Skeletal muscle cell (primary cell): ENCODE results near the gene SDC4.

Experiments
- DNase-seq: peaks from one replicate; pipeline ENCODE4 v3.0.0-alpha.2; 2010; ENCODE audit warnings: low read depth
- H3K4me3 ChIP-seq: 2 replicates; pipeline ENCODE4 v1.5.1; 2011; ENCODE audit warnings: low read depth, mild to moderate bottlenecking, control low read depth, low read length, moderate library complexity

SDC4 gene

DNA sequence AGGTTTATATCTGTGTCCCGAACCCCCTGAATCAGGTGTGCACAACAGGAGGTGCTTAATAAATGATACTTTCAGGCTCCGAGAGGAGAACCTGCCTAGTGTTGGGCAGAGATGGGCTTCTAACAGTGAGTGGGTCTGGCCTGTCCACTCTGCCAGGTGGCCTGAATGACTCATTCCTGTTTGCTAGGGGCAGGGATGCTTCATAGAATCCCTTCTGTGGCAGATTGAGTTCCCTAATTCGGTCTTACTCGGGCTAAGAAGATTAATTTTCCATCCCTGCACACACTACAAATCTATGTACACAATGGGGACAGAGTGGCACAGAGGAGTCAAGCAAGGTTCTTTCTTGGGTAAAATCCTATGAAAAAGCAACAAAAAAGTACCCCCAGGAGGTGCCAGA is 19.8 kb downstream of the SDC4 start:
- no peak for DNase-seq
- H3K4me3 ChIP-seq, result no peak overlapping the region

DNA sequence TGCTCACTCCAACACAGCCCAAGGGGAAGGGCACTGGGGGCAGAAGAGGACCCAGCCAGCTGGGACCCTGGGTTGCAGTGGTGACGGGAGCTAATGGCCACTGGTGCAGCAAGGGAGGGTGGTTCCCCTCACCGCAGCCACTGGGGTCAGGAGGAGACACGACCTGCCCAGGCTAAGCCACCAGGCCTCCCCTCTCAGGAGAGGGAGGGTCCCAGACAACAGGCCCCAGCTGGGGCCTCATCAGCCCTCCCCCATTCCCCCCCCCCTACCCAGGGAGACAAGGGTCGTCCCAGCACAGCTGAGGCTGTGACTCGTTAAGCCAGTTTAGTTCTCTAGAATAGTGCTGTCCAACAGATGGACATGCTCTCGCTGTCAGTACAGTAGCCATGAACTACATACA is 22.9 kb downstream of the SDC4 start:
- DNase-seq, result no peak
- H3K4me3 ChIP-seq, result no peak overlapping the region

DNA sequence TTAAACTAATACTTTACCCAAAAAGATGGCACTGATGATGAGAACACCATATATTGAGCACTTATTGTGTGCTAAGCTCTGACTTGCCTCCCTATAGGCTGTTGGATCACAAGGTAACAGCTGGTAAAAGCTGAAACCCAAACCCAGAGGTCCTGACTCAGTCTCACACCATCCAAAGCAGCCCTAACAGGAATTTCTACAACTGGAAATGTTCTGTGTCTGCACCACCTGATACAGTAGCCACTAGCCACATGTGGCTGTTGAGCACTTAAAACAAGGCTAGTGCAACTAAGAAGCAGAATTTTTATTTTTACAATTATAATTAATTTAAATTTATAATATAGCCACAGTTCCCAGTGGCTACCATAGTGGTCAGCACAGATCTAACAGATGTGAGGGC is 24.5 kb downstream of the SDC4 start:
- no peak overlapping the region for H3K4me3 ChIP-seq
- no peak for DNase-seq

DNA sequence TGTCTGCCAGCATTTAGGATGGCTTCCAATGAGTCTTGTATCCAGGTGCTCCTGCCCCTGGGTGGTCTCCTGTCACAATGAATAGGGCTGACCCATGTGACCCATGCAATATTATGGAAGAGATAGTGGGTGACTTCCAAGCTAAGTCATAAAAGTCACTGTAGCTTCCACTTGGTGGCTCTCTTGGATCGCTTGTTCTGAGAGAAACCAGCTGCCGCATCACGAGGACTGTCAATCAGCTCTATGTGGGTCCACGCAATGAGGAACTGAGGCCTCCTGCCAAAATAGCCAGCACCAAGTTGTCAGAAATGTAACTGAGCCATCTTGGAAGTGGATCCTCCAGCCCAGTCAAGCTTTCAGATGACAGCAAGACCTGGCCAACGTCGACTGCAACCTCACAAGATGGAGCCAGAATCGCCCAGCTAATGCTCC is 25.3 kb downstream of the SDC4 start:
- no peak overlapping the region for H3K4me3 ChIP-seq
- DNase-seq, result no peak

DNA sequence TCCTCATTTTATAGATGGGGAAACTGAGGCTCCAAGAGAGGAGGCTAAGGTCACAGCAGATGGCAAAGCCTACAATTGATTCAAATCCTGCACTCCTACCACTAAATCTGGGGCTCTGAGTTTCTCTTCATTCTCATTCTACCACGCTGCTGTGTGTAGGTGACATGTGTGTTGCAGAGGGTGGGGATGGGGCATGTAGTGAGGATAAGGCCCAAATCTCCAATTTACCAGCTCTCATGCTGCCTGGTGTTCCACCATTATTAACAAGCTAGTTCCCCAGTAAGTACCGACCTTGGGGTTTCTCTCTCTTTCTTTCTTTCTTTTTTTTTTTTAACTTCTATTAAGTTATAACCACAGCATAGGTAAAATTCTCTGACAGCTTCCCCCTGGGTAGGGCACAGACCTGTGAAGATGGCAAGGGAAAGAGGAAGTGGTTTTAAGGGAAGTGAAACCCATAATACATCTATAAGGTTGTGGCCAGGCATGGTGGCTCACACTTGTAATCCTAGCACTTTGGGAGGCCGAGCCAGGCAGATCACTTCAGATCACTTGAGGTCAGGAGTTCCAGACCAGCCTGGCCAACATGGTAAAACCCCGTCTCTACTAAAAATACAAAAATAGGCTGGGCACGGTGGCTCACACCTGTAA is 27.2 kb downstream of the SDC4 start:
- no peak overlapping the region for H3K4me3 ChIP-seq
- DNase-seq, result no peak

DNA sequence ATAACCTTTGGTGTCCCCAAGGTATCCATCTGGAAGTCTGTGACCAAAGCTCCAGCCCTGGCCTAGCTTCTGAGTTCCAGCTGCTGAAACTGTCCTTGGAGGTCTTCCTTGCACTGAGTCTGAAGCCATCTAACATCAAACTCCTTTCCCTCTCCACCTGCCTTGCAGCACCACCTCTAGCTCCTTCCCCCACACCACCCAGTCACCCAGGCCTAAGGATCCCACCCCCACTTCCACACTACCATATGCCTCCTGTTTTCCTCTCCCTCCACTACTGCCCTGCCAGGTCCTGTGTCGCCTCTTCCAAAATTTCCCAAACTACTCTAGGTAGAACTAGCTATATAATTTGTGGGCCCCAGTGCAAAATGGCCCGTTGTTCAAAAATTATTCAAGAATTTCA is 29.3 kb downstream of the SDC4 start:
- DNase-seq, result no peak
- no peak overlapping the region for H3K4me3 ChIP-seq

DNA sequence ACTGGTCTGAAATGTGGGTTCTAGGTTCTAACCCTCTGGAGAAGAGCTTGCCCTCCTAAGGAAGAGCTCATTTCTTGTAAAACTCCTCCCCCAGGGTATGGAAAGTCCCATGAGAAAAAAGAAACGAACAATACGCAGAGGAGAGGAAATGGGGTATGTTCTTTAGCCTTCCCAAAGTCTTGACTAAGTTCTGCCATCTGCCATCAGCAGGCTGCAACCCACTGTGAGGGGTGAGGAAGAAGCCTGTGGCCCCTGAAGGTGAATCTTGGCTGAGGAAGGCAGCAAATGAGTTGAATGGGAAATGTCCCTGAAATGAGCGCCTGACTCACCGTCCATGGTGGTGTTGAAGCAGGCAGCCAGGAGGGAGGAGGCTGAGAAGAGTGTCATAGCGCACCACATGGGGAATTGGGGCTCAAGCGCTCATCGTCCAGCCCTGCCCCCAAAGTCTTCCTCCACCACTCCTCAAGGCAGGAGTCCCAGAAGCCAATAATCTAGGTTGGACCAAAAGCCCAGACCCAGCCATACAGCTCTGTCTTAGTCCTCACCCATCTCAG is 29.8 kb downstream of the SDC4 start:
- H3K4me3 ChIP-seq, result no peak overlapping the region

DNA sequence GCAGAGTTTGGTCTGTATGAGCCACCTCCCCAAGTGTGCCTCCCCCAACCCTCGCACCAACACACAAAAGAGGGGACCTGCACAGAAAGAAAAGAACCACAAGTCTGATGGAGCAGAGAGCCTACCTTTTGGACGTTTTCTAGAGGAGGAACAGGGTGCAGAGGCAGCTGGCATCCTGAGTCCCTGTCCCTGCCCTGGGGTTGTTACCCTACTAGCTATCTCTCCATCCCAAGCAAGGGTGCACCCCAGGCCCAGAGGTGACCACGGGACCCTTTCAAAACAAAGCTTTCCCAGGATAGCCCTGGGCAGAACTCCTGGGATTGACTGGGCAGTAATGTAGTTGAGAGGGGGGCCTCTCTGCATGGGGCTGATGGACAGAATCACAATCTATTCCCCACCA is 30.4 kb downstream of the SDC4 start:
- no peak overlapping the region for H3K4me3 ChIP-seq
- no peak for DNase-seq

More for the DNA sequence above, 29.8 kb downstream of the SDC4 start:
- DNase-seq, result no peak

DNA sequence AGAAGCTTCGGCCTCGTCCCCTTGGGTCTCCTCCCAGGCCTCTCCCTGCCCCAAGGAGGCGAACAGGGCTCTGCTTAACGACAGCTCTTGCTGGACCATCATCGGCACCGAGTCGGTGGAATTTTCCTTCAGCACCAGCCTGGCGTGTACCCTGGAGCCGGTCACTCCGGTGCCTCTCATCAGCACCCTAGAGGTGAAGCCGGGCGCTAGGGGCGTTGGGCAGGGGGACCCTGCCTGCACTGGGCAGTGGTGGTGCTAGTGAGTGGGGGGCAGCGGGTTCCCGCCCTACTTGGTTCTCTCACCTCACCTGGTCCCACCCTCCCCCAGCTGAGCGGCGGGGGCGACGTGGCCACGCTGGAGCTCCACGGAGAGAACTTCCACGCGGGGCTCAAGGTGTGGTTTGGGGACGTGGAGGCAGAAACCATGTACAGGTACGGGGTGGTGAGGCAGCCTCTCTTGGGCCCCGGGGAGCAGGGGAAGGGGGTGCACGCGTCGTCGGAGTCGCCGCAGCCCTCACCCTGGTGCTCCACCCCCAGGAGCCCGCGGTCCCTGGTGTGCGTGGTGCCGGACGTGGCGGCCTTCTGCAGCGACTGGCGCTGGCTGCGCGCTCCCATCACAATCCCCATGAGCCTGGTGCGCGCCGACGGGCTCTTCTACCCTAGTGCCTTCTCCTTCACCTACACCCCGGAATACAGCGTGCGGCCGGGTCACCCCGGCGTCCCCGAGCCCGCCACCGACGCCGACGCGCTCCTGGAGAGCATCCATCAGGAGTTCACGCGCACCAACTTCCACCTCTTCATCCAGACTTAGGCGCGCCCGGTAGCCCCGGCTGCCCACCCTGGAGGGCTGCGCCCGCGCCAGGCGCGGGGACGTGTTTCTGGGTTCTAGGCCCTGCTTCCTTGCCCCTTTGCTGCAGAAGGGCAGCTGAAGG is 31.8 kb downstream of the SDC4 start:
- no peak for DNase-seq
- H3K4me3 ChIP-seq, result no peak overlapping the region

DNA sequence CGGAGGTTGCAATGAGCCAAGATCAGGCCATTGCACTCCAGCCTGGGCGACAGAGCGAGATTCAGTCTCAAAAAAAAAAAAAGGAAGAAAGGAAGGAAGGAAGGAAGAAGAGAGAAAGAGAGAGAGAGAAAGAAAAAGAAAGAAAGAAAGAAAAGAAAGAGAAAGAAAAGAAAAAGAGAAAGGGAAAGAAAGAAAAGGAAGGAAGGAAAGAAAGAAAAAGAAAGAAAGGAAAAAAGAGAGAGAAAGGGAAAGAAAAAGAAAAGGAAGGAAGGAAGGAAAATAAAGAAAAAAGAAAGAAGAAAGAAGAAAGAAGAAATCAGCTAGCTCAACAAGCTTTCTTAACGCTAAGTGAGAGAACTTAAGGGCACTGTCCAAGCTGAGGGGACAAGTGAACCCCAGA is 32.6 kb downstream of the SDC4 start:
- no peak for DNase-seq
- no peak overlapping the region for H3K4me3 ChIP-seq

DNA sequence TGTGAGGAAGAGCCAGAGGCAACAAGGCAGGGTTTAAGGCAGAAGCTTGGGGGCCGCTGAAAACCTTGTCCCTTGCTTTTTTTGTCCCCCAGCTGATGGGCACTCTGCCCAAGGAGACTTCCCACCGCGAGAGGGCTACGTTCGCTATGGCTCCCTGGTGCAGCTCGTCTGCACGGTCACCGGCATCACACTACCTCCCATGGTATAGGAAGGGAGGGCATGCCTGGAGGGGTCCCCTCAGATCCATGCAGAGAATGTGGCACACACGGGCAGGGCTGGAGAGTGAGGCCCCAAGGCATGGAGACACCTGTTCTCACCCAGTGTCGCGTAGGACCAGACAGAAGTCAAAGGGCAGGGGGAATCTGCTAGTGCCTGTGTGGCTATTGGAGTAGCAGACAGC is 34.3 kb downstream of the SDC4 start:
- no peak overlapping the region for H3K4me3 ChIP-seq
- DNase-seq, result no peak

DNA sequence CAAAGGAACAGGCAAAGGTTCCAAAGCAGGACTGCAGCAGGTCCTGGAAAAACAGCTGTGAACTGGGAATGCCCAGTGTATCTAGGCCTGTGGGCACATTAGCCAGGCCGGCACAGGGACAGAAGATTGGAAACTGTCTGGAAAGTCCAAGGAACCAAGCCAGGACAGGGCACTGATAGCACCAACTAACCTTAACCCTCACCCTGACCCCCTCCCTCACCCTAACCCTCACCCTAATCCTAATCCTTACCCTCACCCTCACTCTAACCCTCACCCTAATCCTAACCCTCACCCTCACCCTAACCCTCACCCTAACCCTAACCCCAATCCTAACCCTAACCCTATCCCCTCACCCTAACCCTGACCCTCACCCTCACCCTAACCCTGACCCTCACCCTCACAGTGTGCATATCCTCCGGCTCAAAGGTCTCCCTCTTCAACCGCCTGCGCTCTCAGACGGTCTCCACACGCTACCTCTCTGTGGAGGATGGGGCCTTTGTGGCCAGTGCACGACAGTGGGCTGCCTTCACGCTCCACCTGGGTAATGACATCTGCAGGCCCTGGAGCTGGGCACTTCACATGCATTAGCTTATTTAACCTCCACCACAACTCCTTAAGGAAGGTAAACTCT is 35.0 kb downstream of the SDC4 start:
- DNase-seq, result no peak
- no peak overlapping the region for H3K4me3 ChIP-seq

DNA sequence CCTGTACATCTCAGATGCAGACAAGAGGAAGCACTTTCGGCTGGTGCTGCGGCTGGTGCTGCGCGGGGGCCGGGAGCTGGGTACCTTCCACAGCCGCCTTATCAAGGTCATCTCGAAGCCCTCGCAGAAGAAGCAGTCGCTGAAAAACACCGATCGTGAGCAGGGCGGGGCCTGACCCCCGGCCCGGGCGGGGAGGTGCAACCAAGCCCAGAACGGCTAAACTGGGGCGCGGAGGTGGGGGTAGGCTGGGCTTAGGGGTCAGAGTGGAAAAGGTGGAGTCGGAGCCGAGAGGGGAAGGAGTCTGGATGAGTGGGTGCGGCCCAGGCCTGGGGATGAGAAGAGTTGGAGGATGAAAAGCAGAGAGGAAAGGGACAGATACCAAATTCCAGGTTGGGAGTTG is 36.0 kb downstream of the SDC4 start:
- H3K4me3 ChIP-seq, result no peak overlapping the region
- DNase-seq, result no peak

DNA sequence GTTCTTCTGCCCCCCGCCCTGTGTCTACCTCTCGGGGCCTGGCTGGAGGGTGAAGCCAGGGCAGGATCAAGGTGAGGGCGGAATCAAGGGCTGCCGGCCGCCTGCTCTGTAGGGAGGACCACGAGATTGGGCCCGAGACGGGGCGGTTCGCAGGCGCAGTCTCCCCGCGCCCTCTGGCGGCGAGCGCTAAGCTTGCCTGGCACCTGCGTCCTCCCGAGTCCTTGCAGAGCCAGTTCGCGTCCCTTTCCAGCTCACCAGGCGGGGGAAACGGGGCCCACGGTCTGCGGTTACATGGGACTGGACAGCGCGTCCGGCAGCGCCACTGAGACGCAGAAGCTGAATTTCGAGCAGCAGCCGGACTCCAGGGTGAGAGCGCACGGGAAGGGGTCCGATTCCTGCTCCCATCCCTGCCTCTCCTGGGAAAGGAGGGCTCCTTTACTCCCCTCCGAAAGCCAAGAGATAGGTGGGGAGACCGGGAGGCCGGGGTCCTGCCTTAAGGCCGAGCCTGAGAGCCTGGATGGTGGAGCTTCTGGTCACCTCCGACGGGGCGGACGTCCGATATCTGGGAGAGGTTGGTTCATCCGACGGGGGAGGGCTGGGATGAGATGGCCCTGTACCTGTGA is 36.5 kb downstream of the SDC4 start:
- no peak for DNase-seq
- no peak overlapping the region for H3K4me3 ChIP-seq

DNA sequence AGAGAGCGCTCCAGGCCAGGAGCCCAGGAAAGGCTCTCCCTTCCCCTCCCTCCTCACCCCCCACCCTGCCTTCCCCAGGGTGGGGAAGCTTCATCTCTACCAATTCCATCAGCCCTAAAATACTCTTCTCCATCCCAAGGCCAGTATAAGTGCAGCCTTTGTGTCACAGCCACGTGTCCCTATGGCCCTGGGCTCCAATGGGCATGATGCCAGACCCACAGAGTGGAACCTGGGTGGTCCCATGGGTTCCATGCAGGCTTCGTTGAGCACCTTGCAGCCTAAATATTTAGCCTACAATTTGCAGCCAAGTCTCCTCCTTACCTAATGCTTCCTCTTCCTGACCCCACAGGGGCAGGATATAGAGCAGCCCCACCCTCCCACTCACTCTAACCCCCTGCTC is 39.1 kb downstream of the SDC4 start:
- H3K4me3 ChIP-seq, result no peak overlapping the region

DNA sequence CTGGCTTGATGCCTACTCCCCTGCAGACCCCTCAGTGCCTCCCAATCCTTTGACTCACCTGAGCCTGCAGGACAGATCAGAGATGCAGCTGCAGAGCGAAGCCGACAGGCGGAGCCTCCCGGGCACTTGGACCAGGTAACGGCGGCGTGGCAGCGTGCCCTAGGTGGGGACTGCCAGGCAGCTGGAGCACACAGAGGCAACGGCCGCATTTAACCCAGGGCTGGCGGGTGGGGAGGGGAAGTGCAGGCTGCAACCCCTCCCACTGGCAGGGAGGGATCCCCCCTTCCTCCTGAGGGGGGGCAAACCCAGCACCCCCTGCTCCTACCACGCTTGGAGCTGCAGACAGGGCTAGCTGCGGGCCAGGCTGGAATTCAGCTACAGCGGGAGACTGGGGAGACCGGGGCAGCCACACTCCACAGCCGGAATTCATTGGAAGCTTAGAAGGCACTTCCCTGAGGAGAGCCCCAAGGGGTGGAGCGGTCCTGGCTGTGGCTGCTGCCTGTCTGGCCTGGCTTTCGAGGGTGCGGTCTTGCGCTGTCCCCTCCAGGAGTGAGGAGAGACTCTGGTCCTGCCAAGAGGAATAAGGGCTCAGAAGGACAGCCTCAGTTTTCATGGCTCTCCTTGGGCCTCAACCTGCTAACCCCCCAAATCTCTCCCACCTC is 40.0 kb downstream of the SDC4 start, which contains the start of gene MATN4:
MATN4 (minus strand) TSS at position 183 of the 662 bp plus-strand sequence. CDS start 2,717 bp downstream, outside the sequence.
- no peak for DNase-seq
- H3K4me3 ChIP-seq, result no peak within 1 kb of the TSS

More for the DNA sequence above, 39.1 kb downstream of the SDC4 start:
- DNase-seq, result no peak

DNA sequence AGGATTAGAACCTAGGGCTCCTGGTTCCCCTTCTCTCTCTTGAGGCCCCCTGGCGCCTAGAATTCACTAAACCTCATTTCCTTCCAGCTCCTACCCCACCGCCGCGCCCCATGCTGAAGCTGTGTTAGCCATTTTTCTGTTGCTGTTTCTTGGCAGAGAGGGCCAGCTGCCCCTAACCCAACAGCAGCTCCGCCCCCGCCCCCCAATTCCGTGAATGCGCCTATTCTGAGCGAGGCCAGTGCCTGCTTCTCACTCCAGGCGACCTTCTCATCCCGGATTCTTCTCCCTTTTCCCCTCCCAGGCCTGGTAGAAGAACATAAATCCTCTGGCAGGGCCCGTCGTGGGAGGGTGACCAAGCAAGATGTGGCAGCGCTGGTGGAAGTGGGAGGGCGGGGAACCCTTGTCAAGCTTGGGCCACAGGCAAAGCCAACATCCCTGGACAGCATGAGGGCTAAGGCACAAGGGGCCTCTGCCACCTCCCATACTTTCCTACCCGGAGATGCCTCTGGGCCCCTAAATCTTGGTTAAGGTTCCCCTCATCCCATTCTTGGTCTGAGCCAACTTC is 41.1 kb downstream of the SDC4 start:
- H3K4me3 ChIP-seq, result no peak overlapping the region
- DNase-seq, result no peak

DNA sequence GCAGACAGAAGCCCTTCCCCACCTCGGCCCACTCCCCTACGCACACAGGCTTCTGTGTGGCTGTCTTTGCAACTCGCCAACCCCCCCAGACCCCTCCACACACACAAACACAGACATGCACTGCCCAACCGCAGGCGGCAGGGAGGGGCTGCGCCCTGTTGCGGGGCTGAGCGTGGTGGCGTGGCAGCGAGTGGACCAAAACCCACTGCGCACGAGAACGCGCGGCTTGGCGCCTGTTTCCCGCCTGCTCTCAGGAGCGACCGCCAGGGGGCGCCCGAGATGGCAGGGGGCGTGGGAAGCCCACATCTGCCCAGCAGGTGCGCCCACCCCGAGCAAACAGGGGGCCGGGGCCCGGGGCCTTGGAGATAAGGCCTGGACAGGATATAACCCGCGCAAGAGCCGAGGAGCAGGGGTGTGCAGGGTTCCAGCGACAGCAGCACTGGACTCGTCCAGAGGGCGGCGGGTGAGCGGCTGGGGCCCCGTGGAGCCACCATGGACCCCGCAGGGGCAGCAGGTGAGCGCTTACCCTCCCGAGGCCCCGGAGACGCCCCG is 41.7 kb downstream of the SDC4 start, which contains the start of gene RBPJL:
RBPJL (plus strand) TSS at position 410 of the 552 bp plus-strand sequence; CDS start at position 493, 83 bp downstream.
- H3K4me3 ChIP-seq, result no peak within 1 kb of the TSS
- DNase-seq, result no peak
